DMS114 treated with DMSO at 0.1 percent for 48 hours (cell line): Measurements from ENCODE around the gene AKAP8L.
A peak's percentile ranks its signal among the peaks of the same experiment; 100 is the strongest.

Source experiments
- DNase-seq: peaks from one replicate; lab custom pipeline; 2025; ENCODE audit not compliant: unreplicated experiment; lab: John Stamatoyannopoulos, UW

AKAP8L gene

GRCh38 chr19:15436012-15436825, 17.4 kb upstream of the AKAP8L start:
- DNase-seq, result no peak

GRCh38 chr19:15433519-15434069, 14.8 kb upstream of the AKAP8L start:
- DNase-seq, result no peak

- DNase-seq, result peak; percentile 77
Observed at GRCh38 chr19:15432629-15433518, 14.1 kb upstream of the AKAP8L start.

GRCh38 chr19:15432018-15432494, 13.3 kb upstream of the AKAP8L start:
- no peak for DNase-seq

- DNase-seq, result no peak
Observed at GRCh38 chr19:15431396-15432017, 12.7 kb upstream of the AKAP8L start.

GRCh38 chr19:15430526-15431120, 11.8 kb upstream of the AKAP8L start:
- no peak for DNase-seq

- DNase-seq, result no peak
Observed at GRCh38 chr19:15429825-15430467, 11.2 kb upstream of the AKAP8L start.

GRCh38 chr19:15428956-15429824, 10.4 kb upstream of the AKAP8L start:
- no peak for DNase-seq

- no peak for DNase-seq
Observed at GRCh38 chr19:15427991-15428471, 9.2 kb upstream of the AKAP8L start.

- DNase-seq, result no peak
Observed at GRCh38 chr19:15427350-15427700, 8.5 kb upstream of the AKAP8L start.

GRCh38 chr19:15426485-15427349, 7.9 kb upstream of the AKAP8L start:
- DNase-seq, result peak; percentile 40

- no peak for DNase-seq
Observed at GRCh38 chr19:15425321-15425950, 6.6 kb upstream of the AKAP8L start.

- no peak for DNase-seq
Observed at GRCh38 chr19:15424692-15425272, 6.0 kb upstream of the AKAP8L start.

GRCh38 chr19:15424121-15424520, 5.3 kb upstream of the AKAP8L start:
- no peak for DNase-seq

- no peak for DNase-seq
Observed at GRCh38 chr19:15423130-15423529, 4.3 kb upstream of the AKAP8L start.

- no peak for DNase-seq
Observed at GRCh38 chr19:15422296-15423075, 3.7 kb upstream of the AKAP8L start.
